ENCODE results near the gene GADD45B. TPM values are rescaled to one million over a fixed set of nuclear protein-coding genes. Genes with fewer than 3 reads are reported as not detected.
A peak's percentile ranks its signal among the peaks of the same experiment; 100 is the strongest.

GADD45B gene
- total RNA-seq, 1 experiment from 2014 or later, result 16.4 TPM

DNA sequence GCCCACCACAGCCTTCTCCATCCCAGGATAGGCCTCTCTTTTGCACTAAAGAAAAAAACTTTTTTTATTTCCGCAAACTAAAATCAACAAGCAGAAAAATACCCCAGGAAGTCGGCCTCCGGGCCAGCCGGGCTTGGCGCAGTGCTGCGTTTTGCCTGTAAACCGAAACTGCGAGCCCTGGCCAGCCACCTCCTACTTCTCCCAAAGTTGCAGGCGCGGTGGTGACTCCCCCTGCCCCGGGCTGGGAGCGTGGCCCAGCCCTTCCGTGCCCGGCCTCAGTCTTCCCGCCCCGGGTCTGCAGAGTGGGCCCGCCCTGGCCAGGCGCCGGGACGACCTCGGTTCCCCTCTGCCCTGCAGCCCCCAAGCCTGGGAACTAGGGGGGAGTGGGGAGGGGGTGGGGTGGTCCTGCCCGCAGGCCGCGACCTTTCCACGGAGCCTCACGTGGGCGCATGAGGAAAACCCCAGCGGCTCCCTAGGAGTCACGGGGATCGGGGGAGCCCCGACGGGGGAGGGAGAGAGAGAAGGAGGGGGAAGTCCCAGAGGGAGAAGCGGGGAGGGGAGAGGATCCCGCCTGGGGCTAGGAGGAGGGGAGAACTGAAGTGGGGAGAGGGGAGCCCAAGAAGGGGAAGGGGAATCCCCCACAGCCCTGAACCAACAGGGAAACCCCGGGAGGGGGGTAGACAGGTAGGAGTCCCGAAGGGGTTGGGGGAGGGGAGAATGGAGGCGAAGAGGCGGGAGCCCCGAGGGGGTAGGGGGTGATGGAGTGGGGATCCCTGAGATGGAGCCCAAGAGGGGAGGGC is 3.0 kb downstream of the GADD45B start:
- Histone ChIP-seq H3K9me3 (ENCODE audit: low read depth, low read length, poor library complexity, severe bottlenecking) (peaks cover 6% of the 10 kb centered on the region), H3K27ac (ENCODE audit: low read depth, low read length, poor library complexity, severe bottlenecking) (peak overlapping the region; percentile 40)

DNA sequence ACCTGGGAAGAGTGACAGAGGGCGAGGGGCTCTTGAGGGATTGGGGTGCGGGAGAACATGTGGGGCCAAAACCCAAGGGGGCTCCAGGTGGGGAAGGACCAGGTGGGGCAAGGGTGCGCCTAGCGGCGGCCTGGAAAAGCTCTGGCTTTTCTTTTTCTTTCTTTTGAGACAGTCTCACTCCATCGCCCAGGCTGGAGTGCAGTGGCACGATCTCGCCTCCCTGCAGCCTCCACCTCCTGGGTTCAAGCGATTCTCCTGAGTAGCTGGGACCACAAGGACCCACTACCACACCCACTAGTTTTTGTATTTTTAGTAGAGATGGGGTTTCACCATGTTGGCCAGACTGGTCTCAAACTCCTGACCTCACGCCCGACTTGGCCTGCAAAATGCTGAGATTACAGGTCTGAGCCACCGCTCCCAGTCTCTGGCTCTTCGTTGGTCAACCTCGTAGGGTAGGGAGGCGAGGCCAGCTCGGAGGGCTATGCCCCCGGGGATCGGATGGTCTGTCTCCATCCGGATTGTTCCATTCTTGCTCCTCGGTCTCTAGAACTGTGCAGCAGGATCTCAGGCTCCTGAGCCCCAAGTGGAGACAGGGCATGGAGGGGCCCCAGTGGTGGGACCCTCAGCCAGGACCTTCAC is 3.7 kb downstream of the GADD45B start:
- ChIA-PET POLR2A (ENCODE audit: low non-redundant PET) (no interaction called here), CTCF (no interaction called here)
- DNase-seq (ENCODE audit: low spot score), result no peak
- no peak overlapping the region for H3K27ac ChIP-seq (ENCODE audit: low read depth, low read length, poor library complexity, severe bottlenecking)
- peak overlapping the region; percentile 81 for H3K4me3 ChIP-seq (ENCODE audit: low read depth, low read length, poor library complexity, severe bottlenecking)
- H3K27me3 ChIP-seq (replicated peaks; ENCODE audit: insufficient read depth, low read depth, low read length, poor library complexity), result no peaks in the 10 kb centered on the region
- intact Hi-C loops (cut with micrococcal nuclease; ENCODE audit: unreplicated experiment), result loop anchor here (5.0 kb wide), 1 partner anchor 63 kb away; no protein-coding TSS in a partner anchor
- no TSS peak for BruUV-seq (replicated peaks)
- peaks cover 30% of the 10 kb centered on the region for H3K4me1 ChIP-seq (ENCODE audit: insufficient read depth, low read length, poor library complexity, severe bottlenecking)
- H3K36me3 ChIP-seq (ENCODE audit: insufficient read depth, low read length, poor library complexity, severe bottlenecking), result no peaks in the 10 kb centered on the region
- TF ChIP-seq, protein P1, sequence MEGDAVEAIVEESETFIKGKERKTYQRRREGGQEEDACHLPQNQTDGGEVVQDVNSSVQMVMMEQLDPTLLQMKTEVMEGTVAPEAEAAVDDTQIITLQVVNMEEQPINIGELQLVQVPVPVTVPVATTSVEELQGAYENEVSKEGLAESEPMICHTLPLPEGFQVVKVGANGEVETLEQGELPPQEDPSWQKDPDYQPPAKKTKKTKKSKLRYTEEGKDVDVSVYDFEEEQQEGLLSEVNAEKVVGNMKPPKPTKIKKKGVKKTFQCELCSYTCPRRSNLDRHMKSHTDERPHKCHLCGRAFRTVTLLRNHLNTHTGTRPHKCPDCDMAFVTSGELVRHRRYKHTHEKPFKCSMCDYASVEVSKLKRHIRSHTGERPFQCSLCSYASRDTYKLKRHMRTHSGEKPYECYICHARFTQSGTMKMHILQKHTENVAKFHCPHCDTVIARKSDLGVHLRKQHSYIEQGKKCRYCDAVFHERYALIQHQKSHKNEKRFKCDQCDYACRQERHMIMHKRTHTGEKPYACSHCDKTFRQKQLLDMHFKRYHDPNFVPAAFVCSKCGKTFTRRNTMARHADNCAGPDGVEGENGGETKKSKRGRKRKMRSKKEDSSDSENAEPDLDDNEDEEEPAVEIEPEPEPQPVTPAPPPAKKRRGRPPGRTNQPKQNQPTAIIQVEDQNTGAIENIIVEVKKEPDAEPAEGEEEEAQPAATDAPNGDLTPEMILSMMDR (conservative IDR thresholded peaks at IDR 0.05; ENCODE audit: low read depth, low read length), result no peak
- TF ChIP-seq EZH2 (IDR thresholded peaks at IDR 0.05; ENCODE audit: borderline replicate concordance, low read depth, low read length, poor library complexity, severe bottlenecking), result no peak
- H3K9me3 ChIP-seq (ENCODE audit: low read depth, low read length, poor library complexity, severe bottlenecking), result peaks cover 6% of the 10 kb centered on the region

More for the DNA sequence above, 3.0 kb downstream of the GADD45B start:
- TF ChIP-seq EZH2 (IDR thresholded peaks at IDR 0.05; ENCODE audit: borderline replicate concordance, low read depth, low read length, poor library complexity, severe bottlenecking), result no peak
- TF ChIP-seq, protein P1 (conservative IDR thresholded peaks at IDR 0.05; ENCODE audit: low read depth, low read length), result no peak
- Histone ChIP-seq H3K36me3 (ENCODE audit: insufficient read depth, low read length, poor library complexity, severe bottlenecking) (no peaks in the 10 kb centered on the region), H3K4me3 (ENCODE audit: low read depth, low read length, poor library complexity, severe bottlenecking) (peak overlapping the region; percentile 81), H3K4me1 (ENCODE audit: insufficient read depth, low read length, poor library complexity, severe bottlenecking) (peaks cover 33% of the 10 kb centered on the region), H3K27me3 (replicated peaks; ENCODE audit: insufficient read depth, low read depth, low read length, poor library complexity) (no peaks in the 10 kb centered on the region)
- peak; percentile 63 for DNase-seq (ENCODE audit: low spot score)
- ChIA-PET POLR2A (ENCODE audit: low non-redundant PET) (interaction anchor here (0.6 kb wide), 1 partner anchor 97 kb away, joined by 3 read pairs; no protein-coding TSS in a partner anchor), CTCF (interaction anchor here (0.7 to 3.6 kb wide), 3 partner anchors 75 to 135 kb away, joined by 4 to 23 read pairs (median 8); no protein-coding TSS in a partner anchor)
- intact Hi-C loops (cut with micrococcal nuclease; ENCODE audit: unreplicated experiment), result loop anchor here (1.0 to 5.0 kb wide), 2 partner anchors 63 to 132 kb away; no protein-coding TSS in a partner anchor
- BruUV-seq (replicated peaks), result no TSS peak

DNA sequence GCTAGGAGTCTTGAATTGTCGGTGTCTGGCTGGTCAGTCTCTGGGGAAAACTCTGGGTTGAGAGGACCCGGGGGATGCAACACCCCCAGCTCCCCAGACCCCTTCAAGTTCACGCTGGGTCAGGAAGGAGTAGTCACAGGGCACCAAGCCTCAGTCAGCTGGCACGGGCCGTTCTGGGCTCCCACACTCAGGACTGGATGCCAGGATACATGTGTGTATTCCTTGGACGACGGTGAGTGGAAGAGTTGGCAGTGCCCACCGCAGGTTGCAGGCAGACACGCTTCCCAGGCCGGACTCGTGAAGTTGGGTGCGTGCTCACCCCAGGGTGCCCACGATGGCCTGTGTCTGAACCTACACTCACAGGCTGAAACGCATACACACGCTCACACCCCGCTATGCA is 5.5 kb downstream of the GADD45B start:
- DNase-seq (ENCODE audit: low spot score), result no peak
- ChIA-PET POLR2A (ENCODE audit: low non-redundant PET) (no interaction called here), CTCF (no interaction called here)
- no peaks in the 10 kb centered on the region for H3K36me3 ChIP-seq (ENCODE audit: insufficient read depth, low read length, poor library complexity, severe bottlenecking)
- H3K27ac ChIP-seq (ENCODE audit: low read depth, low read length, poor library complexity, severe bottlenecking), result no peak overlapping the region
- H3K9me3 ChIP-seq (ENCODE audit: low read depth, low read length, poor library complexity, severe bottlenecking), result peaks cover 6% of the 10 kb centered on the region
- no peaks in the 10 kb centered on the region for H3K27me3 ChIP-seq (replicated peaks; ENCODE audit: insufficient read depth, low read depth, low read length, poor library complexity)
- TF ChIP-seq, protein P1 (conservative IDR thresholded peaks at IDR 0.05; ENCODE audit: low read depth, low read length), result no peak
- no peak for TF ChIP-seq EZH2 (IDR thresholded peaks at IDR 0.05; ENCODE audit: borderline replicate concordance, low read depth, low read length, poor library complexity, severe bottlenecking)
- intact Hi-C loops (cut with micrococcal nuclease; ENCODE audit: unreplicated experiment), result no loop called here
- H3K4me3 ChIP-seq (ENCODE audit: low read depth, low read length, poor library complexity, severe bottlenecking), result no peak overlapping the region
- BruUV-seq (replicated peaks), result no TSS peak
- H3K4me1 ChIP-seq (ENCODE audit: insufficient read depth, low read length, poor library complexity, severe bottlenecking), result peaks cover 20% of the 10 kb centered on the region

Data from A673 (cell line).